Skeletal muscle cell (primary cell): ENCODE measurements around the gene ALDH3B2.
"Not testable (repeated sequence)": the region's sequence is repeated elsewhere in the genome, so short reads cannot be mapped to it uniquely, and the experiment has no call there.

Experiments used
- DNase-seq: peaks from one replicate; pipeline ENCODE4 v3.0.0-alpha.2; 2010; ENCODE audit warnings: low read depth
- H3K4me3 ChIP-seq: 2 replicates; pipeline ENCODE4 v1.5.1; 2011; ENCODE audit warnings: low read depth, mild to moderate bottlenecking, control low read depth, low read length, moderate library complexity

The ALDH3B2 gene

DNA sequence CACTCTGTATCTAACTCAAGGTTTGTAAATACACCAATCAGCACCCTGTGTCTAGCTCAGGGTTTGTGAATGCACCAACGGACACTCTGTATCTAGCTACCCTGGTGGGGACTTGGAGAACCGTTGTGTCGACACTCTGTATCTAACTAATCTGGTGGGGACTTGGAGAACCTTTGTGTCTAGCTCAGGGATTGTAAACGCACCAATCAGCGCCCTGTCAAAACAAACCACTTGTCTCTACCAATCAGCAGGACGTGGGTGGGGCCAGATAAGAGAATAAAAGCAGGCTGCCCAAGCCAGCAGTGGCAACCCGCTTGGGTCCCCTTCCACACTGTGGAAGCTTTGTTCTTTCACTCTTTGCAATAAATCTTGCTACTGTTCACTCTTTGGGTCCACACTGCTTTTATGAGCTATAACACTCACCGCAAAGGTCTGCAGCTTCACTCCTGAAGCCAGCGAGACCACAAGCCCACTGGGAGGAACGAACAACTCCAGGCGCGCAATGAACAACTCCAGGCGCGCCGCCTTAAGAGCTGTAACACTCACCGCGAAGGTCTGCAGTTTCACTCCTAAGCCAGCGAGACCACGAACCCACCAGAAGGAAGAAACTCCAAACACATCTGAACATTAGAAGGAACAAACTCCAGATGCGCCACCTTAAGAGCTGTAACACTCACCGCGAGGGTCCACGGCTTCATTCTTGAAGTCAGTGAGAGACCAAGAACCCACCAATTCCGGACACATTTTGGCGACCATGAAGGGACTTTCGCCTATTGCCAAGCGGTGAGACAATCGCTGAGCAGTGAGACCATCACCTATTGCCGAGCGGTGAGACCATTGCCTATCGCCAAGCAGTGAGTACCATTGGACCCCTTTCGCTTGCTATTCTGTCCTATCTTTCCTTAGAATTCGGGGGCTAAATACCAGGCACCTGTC is 54.5 kb downstream of the ALDH3B2 start:
- not testable (repeated sequence) for H3K4me3 ChIP-seq, DNase-seq

DNA sequence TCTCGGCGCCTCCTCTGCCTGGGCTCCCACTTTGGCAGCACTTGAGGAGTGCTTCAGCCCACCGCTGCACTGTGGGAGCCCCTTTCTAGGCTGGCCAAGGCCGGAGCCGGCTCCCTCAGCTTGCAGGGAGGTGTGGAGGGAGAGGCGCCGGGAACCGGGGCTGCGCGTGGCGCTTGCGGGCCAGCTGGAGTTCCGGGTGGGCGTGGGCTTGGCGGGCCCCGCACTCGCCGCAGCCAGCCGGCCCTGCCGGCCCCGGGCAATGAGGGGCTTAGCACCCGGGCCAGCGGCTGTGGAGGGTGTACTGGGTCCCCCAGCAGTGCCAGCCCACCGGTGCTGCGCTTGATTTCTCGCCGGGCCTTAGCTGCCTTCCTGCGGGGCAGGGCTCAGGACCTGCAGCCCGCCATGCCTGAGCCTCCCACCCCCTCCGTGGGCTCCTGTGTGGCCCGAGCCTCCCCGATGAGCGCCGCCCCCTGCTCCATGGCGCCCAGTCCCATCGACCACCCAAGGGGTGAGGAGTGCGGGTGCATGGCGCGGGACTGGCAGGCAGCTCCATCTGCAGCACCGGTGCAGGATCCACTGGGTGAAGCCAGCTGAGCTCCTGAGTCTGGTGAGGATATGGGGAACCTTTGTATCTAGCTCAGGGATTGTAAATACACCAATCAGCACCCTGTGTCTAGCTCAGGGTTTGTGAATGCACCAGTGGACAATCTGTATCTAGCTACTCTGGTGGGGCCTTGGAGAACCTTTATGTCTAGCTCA is 55.3 kb downstream of the ALDH3B2 start:
- not testable (repeated sequence) for DNase-seq, H3K4me3 ChIP-seq

DNA sequence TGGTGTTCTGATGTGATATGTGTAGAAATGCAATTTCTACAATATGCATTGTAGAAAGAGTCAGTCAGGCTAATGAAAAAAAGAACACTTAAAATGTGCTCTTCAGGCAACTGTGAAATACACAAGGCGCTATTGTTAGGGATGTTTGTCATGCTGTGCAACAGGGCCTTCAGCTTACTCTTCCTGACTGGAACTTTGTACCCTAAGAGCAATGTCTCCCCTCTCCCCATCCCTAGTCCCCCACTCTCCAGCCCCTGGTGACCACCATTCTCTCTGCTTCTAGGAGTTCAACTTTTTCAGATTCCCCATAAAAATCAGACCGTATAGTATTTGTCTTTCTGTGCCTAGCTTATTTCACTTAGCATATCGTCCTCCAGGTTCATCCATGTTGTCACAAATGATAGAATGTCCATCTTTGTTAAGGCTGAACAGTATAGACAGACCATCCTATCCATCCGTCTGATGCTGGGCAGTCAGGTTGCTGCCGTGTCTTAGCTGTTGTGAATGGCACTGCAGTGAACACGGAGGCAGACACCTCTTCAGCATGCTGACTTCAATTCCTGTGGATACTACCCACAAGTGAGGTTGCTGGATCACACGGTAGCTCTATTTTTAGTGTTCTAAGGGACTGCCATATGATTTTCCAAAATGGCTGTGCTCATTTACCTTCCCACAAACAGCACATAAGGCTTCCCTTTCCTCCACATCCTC is 57.0 kb downstream of the ALDH3B2 start:
- no peak for DNase-seq
- no peak overlapping the region for H3K4me3 ChIP-seq

DNA sequence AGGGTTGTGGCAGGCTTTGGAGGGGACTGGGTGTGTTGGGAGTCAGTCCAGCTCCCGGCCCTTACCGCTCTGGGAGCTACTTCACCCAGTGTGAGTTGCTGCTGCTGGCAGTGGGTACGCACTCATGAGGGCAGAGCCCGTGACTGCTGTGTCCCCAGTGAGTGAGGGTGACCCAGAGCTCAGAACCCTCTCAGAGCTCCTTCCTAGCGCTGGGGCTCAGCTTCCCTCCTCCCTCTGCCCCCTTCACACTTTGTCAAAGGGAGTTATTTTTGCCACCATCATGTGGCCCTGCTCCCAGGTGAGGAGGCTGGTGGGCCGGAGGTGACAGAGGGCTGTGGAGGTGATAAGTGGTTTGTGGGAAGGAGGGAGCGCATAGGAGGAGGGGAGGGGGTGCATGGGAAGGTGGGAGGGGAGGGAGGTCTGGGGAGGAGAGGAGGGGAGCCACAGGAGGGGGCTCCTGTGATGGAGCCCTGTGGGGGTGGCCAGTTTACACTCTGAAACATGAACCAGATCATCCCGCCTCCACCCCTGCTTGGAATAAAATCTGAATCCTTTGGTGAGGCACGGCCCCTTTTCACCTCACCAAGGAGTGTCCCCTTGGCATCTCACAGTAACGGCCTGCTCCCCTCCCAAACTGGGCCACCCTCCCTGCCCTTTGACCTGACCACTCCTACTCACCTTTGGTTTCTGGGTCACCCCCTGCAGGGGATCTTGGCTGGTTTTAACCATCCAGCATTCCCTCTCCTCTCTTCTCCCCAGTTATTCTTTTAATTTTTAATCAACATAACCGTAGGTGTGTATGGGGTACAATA is 57.8 kb downstream of the ALDH3B2 start:
- no peak overlapping the region for H3K4me3 ChIP-seq
- no peak for DNase-seq

DNA sequence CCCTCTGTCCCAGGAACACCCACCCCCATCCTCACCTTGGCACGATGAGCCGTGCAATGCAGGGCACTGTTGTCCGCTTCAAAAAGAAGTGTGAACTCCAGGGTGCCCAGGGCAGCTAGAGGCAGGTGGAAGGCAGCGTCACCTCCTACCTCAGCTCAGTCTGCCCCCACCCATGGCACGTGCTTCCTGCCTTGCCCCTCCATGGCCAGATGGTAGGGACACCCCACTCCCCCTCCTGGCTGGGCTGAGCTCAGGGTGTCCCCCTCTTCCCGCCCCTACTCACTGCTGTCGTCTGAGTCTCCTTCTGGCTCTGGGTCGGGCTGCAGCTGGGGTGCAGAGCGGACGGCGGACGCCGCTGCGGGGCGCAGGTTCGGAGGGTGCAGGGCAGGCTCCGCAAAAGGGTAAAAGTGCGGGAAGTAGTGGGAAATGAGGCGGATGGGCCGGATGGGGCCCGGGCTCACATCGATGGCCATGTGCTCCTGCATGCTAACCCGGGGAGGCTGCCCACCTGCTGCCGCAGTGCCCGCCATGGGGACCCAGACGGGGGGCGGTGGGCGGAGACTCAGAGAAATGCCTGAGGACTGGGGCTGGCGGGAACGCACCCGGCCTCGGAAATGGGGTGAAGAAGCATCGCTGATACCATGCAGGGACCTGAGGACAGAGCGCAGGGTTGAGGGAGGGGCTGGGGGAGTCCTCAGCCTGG is 58.5 kb downstream of the ALDH3B2 start:
- no peak for DNase-seq
- H3K4me3 ChIP-seq: no peak overlapping the region

DNA sequence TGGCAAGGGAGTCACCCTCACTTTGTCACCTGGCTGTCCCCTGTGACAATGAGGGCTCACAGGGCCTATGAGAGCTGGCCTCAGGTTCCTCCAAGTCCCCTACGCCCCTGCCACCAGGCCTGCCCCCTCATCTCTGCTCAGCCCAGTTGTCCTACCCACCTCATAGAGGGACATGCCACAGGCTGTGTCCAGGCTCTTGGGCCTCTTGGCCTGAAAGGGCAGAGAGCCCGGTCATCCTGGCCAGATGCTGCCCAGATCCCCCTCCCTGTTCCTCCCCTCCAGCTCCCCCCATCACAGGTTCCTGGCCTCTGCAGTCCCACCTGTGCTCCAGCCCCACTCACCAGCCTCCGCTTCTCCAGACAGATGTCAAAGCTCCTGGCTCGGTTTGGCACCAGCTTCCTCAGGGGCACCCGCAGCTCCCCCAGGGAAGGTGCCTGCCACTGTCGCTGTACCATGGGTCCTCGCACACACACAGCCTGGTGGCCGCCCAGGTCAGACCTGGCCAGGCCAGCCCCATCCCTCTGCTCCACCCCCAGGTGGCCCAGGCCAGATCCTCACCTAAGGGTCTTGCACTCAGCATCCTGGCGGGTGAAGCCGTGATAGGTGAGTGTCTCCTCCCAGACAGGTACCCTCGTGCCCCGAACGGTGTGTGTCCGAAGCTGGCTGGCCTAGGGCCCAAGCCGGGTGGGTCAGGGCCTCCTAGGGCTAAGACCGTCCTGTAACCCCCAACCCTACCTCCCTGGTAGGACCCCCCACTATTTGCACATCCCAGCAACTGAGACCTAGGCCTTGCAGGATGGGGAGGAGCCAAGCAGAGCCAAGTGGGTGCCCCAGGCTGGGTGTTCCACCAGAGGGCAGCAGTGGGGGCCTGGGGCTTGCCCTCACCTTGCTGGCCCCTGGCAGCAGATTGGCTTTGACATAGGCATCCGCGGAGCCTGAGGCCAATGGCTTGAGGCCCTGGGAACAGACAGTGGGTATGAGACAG is 59.4 kb downstream of the ALDH3B2 start:
- no peak overlapping the region for H3K4me3 ChIP-seq
- no peak for DNase-seq

DNA sequence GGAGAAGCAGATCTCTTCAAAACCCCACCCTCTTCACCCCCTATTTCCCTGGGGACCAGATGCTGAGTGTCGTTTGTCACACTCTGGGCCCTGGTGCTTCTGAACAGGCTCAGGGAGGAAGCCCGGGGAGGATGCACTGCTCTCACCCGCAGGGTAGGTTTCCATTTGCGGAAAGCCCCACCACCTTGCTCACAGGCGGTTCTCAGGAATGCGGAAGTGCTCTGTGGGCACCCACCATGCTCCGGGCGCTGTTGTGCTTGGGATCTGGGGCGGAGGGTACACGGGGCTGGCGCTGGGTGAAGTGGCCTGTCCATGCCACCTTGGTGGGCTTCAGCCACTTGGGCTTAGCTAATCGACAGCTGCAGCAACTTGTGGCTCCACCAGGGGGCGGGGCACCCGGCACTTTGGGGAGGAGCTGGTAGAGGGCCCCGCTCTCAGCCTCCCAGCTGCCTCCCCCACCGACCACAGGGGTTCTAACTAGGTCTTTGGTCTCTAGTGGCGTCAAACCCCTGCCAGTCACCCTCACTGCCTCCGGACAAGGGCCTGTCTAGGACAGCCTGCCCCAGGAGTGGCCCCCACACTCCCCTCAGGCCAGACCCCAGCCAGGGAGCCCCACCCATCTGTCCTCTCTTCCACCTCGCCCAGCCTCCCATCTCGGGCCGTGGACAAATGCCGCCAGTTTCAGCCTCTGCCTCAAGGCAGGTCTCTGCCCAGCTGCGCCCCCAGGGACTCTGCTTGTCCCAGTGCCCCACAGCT is 60.3 kb downstream of the ALDH3B2 start:
- peak overlapping the region; percentile 20 for H3K4me3 ChIP-seq

DNA sequence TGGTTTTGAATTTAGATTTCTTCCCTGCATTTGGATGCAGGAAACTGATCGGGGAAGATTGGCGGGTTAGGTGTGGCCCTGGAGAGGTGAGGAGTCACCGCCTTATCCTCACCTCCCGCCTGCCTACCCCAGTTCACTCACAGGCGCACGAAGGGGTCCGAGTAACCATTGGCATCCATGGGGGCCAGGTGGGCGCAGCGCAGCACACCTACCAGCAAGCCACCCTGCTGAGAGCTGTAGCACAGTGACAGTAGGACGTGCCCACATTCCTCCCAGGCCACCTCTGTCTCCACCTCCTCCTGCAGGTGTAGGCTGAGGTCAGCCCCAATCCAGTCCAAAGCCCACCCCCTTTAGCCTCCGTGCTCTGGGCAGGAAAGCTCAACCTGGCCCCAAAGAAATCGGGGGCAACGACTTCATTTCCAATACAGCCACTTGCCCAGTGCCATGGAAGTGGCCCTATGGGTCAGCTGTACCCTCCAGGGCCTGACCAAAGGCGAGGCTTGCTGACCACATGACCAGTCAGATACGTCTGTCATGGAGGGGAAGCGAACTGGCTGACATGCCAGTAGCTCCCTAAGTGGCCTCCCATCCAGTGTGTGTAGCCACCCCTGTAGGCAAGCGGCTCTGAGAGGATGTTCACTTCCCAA is 61.0 kb downstream of the ALDH3B2 start:
- no peak for DNase-seq
- no peak overlapping the region for H3K4me3 ChIP-seq

More for the DNA sequence above, 60.3 kb downstream of the ALDH3B2 start:
- no peak for DNase-seq

DNA sequence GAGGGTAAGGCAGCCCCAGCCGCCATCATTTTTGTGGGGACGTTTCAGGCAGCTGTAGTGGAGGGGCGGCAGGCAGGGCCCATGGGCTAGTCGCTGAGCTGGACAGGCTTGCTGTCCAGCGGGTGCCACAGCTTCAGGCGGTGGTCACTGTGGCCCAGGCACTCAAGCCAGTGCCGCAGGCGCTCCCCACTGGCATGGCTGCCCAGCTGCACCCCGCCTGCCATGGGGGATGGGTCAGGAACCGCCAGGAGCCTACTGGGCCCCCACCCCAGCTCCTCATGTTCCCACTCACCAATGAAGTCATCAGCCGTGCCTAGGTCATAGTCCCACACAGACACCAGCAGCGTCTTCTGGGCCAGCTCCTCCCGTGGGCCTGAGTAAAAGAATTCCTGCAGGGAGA is 61.7 kb downstream of the ALDH3B2 start:
- DNase-seq: no peak
- no peak overlapping the region for H3K4me3 ChIP-seq
